G401.6 (cell line): ENCODE data around the gene STK36.
A peak's percentile ranks its signal among the peaks of the same experiment; 100 is the strongest.

Experiments used
- FAIRE-seq: peaks from 2 replicates; lab custom pipeline; 2012; peaks lifted over from hg19 to GRCh38; lab: Jason Lieb, UNC

The STK36 gene, protein sequence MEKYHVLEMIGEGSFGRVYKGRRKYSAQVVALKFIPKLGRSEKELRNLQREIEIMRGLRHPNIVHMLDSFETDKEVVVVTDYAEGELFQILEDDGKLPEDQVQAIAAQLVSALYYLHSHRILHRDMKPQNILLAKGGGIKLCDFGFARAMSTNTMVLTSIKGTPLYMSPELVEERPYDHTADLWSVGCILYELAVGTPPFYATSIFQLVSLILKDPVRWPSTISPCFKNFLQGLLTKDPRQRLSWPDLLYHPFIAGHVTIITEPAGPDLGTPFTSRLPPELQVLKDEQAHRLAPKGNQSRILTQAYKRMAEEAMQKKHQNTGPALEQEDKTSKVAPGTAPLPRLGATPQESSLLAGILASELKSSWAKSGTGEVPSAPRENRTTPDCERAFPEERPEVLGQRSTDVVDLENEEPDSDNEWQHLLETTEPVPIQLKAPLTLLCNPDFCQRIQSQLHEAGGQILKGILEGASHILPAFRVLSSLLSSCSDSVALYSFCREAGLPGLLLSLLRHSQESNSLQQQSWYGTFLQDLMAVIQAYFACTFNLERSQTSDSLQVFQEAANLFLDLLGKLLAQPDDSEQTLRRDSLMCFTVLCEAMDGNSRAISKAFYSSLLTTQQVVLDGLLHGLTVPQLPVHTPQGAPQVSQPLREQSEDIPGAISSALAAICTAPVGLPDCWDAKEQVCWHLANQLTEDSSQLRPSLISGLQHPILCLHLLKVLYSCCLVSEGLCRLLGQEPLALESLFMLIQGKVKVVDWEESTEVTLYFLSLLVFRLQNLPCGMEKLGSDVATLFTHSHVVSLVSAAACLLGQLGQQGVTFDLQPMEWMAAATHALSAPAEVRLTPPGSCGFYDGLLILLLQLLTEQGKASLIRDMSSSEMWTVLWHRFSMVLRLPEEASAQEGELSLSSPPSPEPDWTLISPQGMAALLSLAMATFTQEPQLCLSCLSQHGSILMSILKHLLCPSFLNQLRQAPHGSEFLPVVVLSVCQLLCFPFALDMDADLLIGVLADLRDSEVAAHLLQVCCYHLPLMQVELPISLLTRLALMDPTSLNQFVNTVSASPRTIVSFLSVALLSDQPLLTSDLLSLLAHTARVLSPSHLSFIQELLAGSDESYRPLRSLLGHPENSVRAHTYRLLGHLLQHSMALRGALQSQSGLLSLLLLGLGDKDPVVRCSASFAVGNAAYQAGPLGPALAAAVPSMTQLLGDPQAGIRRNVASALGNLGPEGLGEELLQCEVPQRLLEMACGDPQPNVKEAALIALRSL (N-terminal part only)

DNA sequence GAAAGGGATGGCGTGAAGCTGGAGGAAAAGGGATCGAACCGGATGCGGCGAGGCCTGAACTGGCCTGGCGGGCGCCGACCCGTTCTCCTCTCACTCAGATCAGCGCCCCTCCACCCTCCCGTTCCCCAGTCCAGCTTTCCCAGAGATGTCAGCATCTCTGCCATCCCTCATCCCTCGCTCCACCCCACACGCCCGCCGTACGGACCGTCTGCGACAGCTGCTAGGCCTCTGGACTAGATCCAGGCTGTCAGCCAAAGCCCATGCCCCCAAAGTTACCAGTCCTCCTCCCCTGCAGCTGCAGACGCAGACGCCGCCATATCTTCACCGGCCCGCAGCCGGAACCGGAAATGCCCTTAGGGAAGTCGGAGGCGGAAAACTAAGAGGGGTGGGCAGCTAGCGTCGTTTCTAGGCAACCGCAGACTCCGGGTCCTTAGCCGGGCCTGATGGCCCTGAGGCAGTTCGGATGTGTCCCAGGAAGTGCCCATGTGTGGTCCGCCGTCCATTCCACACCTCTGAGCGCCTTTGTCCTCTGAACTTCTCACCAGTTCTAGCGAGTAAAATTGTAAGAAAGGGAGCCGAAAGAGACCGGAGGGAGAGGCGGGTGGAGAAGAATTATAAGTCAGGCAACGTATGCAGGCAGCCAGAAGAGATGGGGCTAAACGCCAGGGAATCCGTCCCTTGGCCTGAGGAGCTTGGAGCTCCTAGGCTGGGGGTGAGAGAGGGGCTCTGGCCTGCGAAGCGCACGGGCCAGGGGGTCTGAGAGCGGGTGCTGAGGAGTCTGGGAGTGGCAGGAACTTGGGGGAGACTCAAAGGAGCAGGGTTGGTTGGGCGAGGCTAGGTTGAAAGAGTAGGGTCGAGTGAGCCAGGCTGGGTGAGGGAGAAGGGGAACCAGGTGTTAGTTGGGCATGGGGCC is at the start of gene STK36, which contains the start of gene RNF25:
STK36 (plus strand) TSS at position 433 of the 913 bp plus-strand sequence. CDS start 744 bp downstream, outside the sequence.
RNF25 (minus strand) TSS at position 349 of the 913 bp plus-strand sequence; CDS start at position 317, 32 bp downstream.
- FAIRE-seq: peak; percentile 95

DNA sequence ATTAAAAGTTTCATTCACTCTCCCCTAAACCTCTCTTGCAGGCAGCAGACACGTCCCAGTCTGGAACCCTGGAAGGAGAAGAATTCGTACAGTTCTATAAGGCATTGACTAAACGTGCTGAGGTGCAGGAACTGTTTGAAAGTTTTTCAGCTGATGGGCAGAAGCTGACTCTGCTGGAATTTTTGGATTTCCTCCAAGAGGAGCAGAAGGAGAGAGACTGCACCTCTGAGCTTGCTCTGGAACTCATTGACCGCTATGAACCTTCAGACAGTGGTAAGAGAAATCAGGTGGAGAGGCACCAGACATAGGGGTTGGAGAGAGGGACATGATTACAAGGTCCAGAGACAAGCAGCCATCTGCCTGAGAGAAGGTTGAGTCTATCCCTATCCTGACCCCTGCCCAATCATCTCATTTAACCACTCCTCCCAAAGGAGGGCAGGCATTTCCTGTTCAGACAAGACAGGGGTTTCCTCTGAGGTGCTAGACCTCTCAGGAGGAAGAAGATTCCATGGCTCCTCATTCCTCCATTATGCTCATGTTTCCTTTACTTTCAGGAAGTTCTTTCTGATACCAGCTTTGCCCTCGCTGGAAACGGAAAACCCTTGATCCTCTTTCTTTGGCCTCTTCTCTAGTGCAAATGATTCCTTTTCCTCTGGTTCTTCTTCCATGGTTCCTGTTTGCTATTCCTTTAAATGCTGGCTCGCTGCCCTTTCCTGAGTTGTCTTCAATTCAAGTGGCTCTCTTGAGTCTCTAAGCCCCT is 49.1 kb upstream of the STK36 start:
- FAIRE-seq: no peak

DNA sequence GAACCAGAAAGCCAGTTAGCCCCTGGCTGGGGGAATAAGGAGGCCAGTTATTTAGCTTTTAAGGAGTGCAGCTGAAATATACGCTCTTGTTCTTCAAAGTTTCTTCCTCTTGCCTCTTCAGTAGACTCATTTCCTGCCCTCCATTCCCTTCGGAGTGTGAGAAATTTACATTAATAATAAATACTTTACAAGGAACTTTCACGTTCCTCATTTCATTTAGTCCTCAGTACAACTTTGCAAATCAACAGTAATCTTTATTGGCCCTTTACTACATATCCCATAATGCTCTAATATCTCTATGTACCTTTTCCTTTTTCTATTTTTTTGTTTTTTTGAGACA is 48.5 kb upstream of the STK36 start:
- no peak for FAIRE-seq

DNA sequence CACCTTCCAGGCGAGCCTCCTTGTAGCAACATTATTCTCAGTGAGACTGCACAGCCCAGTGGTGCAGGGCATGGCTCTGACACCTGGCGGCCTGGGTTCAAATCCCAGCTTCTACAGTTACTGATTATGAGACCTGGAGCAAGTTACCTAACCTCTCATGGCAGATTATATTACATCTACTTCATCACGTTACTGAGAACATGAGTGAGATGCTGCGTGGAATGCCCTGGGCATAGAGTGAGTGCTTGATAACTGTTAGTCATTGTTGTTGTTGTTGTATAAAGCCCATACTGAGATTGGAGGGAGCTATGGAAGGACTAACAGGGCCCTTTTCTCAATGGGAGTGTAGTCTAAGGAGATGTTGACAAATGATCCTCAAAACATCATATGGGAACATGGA is 45.5 kb upstream of the STK36 start:
- FAIRE-seq: no peak

DNA sequence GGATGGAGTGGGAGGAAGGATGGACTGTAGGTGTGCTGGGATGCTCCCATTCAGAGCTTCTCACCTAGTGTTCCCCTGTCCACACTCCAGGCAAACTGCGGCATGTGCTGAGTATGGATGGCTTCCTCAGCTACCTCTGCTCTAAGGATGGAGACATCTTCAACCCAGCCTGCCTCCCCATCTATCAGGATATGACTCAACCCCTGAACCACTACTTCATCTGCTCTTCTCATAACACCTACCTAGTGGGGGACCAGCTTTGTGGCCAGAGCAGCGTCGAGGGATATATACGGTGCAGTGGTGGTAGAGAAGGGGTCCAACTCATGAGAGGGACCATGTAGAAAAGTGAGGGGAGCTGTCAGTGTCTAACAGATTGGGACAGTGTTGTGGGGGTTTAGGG is 43.9 kb upstream of the STK36 start:
- FAIRE-seq: no peak

DNA sequence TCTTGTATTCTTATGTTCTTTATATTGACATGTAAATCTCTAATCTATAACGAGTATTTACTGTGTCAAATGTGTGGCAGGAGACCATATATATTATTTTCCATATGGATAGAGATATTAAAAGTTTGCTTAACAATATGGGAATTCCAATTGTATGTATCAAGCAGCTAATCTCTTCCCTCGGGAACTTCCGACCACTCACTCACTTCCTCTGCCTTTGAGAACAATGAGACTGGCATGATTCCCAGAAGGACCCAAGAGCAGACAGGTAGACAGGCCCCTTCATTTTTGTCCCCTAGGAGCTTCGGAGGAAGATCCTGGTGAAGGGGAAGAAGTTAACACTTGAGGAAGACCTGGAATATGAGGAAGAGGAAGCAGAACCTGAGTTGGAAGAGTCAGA is 40.0 kb upstream of the STK36 start:
- no peak for FAIRE-seq

DNA sequence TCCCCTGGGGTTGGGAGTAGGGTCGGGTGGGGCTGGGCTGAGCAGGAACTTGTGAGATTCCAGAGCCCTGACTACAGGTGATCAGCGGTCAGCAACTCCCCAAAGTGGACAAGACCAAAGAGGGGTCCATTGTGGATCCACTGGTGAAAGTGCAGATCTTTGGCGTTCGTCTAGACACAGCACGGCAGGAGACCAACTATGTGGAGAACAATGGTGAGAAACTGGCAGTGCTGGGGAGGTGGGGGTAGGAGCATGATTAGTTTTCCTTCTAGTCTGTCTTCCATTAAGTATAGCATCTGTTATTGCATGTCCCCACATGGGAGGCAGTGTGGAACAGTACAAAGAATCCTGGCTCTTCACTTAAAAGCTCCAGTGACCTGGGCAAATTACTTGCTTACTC is 36.2 kb upstream of the STK36 start:
- FAIRE-seq: no peak

DNA sequence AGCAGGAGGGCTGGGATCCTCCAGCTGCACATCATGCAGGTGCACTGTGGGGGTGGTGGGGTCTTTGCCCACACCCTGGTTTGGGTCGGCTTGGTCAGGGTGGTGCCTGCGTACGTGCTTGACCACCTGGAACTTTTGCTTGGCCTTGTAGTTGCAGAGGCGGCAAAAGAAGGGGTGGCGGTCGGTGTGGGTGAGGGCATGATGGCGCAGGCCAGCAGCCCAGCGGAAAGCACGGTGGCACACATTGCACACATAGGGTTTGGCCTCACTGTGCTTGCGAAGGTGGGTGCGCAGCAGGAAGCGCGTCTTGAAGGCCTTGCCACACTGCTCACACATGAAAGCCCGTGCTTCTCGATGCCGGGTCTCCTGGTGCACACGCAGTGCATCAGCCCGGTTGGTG is 33.5 kb upstream of the STK36 start:
- FAIRE-seq: no peak

DNA sequence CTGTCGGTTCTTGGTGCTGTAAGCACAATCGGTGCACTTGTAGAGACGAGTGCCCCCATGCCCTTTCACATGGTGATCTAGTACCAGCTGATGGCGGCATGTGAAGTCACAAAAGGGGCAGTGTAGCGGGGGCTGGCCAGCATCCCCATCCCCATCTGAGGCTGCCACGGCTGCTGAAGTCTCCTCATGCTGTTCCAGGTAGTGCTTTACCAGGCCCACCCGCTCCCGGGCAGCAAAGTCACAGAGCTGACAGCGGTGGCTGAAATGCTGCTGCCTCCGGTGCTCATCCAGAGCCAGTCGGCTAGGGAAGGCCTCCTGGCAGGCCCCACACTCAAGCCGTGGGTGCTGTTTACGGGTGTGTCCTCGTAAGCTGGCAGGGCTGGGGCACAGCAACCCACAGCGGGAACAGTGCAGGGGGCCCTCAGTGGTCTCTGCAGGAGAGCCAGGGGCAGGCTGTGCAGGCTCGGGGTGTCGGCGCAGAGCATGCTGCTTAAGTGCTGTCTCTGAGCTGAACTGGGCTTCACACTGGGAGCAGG is 29.7 kb upstream of the STK36 start:
- FAIRE-seq: no peak

DNA sequence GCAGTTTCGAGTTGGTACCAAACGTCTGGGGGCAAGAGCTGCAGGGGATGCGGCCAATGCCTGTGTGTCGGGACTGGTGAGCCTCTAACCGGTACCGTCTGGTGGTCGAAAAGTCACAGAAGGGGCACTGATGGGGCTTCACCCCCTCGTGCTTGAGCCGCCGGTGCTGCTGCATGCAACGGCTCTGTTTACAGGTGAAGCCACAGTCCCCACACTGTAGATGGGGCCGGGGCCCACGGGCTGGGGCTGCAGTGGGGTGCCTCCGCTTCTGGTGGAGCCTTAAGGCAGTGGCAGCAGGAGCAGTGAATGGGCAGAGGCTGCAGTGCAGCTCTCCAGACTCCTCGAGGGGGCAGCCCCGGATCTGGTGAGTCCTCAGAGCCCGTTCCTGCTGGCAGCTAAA is 29.1 kb upstream of the STK36 start:
- FAIRE-seq: no peak

DNA sequence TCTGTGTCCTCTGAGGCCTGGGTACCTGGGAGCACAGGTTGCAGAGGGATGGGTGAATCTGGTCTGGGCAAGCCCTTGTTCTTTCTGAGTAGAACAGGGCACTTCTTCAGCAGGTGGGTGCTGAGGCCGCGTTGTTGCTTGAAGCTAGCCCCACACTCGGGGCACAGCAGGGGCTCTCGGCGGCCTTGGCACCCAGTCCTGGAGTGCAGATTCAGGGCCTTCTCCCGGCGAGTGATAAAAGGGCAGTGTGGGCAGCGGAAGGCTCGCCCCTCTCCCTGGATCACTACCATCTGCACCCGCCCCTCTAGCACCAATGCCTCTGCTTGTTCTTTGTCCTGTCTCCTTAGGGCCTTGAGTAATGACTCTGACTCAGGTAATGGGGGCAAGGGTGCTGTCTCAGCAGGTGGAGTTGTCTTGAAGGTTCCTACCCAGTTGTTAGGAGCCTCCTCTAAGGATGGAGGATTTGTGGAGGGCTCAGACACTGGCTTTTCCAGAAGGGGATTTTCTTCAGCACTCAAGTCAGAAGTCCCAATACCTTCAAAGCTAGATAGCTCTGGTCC is 28.1 kb upstream of the STK36 start:
- FAIRE-seq: no peak

DNA sequence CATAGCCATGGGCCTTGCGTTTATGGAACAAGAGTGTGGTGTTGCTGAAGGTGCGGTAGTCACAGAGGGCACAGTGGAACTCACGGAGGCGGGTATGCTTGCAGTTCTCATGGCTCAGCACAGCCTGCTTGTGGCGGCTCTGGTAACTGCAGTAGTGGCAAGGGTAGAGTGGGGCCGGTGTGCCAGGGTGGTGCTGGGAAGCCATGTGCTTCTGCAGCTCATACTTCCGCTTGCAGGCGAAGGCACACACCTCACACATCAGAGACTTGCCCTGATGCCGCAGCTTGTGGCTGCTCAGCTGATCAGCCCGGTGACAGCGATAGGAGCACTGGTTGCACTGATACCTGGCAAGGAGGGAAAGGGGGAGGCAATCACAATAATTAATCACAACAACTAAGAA is 27.2 kb upstream of the STK36 start:
- no peak for FAIRE-seq

DNA sequence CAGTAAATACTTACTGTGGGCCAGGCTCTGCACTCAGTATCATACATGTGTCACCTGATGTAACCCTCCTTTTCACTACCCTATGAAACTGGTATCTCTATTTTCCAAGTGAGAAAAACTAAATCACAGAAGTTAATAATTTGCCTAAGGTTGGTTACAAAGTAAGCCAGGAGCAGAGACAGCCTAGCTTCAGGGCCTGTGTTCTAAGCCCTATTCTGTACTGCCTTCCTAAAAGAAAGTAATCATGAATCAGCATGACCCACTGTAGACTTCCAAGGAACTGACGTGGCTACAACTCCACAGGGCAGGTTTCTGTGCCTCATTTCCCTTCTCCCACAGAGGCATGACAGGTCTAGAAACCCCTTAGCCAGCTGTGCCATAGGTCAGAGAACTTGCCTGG is 26.8 kb upstream of the STK36 start:
- no peak for FAIRE-seq

DNA sequence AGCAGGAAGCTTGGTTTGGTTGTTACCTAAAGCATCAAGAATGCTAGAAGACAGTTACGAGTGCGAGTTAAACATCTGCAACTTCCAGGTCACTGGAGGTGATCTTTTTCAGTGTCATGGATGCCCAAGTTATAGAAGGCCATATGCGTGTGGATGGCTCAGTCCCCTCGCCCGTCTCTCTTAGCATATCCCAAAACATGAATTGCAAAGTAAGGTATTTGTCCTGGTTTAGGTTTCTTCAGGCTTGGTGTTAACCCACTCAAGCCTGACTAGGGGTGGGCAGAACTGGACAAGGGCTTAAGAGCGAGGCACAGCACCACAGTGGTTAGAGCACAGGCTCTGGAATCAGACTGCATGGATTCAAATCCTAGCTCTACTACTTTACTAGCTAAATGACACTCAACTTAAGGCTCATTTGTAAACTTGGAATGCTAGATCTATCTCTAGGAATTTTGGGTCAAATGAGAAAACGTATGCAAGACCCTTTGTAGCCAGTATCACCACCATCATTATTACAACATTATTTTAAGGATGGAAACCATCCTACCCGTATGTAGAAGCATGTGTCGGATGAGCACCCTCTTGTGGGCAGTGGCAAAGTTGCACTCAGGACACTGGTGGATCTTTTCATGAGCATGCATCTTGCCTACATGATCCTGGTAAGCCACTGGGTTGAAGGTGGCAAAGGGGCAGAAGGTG is 23.6 kb upstream of the STK36 start:
- peak; percentile 90 for FAIRE-seq

DNA sequence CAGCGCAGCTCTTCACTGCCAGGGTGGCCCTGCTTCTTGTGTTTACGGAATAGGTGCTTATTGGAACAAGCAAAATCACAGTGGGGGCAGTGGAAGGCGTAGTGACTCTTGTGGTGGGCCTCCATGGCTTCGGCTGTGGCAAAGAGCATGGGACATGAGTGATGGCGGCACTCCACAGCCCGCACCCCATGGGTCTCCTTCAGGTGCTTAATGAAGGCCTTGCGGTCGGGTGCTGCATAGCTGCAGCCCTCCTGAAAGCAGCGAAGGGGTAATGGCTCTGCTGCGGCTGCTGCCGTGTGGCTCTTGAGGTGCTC is 23.1 kb upstream of the STK36 start:
- no peak for FAIRE-seq

DNA sequence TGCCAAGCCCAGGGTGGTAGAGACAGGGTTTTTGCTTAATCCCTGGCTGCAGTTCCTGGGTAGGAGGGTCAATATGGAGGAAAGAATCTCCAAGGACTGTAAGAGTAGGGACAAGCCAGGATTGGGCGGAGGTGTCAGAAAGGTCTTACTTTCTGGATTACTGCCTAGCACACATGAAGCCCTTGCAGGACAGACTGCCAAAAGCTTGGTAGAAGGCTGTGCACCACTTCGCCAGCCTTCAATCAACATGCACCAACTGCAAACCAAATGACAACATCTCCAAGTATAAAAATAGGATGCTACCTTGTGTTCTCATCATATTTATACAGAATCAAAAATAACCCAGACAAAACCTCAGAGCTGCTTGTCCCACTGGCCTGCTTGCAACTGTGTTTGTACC is 16.1 kb upstream of the STK36 start:
- FAIRE-seq: no peak

DNA sequence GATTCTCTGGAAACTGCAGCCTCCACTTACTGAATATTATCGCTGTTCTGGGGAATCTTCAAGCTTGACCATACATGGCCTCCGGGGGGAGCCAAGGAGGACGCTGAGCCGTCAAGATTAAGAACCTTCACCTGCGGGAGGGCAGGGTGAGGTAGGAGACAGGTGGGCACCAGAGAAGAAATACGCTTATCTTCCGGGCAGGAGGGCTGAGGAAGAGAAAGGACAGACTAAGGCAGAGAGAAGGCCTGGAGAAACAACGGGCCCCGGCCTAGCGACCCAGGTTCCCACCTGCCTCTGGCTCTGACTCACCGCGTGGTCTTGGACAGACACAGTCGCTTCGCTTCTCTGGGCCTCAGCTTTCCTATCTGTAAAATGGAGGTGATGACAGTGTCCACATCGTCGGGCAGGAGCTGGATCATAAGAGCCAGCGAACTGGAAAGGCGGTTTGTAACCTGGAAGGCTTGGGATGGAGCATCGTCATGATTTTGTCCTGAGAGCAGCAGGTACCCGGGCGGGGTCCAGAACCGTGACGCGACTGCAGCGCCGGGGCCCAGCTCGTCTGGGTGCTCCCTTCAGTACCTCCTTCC is 13.1 kb upstream of the STK36 start:
- FAIRE-seq: peak; percentile 25

DNA sequence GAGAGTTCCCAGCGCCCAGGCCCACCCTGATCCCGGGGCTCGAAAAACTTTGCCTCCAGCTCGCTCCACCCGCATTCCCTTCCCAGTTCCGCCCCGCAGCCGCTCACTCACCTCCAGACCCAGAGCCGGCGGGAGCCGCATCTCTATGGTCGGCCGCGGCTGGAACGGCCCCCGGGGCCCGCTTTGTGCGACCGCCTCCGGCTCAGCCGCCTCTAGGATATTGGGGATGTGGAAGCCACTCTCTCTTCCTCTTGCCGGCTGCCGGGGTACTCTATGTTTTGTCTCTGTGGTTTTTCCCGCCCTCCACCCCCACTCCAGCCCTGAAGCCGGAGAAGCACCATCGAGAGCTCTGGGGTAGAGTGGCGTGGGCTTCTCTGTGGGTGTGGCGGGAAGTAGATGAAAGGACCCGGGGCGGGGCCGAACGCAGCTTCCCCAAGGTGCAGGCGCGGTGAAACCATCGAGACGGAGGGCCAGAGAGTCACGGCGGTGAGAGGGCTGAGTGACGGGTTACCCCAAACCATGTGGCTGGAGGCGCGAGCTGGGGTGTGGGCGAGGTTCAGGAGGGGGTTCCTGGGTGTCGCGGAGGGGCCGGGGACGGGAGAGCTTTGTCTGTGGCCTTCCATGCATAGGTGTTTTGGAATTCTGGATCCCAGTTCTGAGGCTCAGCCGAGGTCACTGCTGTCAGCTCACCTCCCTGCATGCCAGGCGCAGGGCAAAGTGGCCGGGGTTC is 12.5 kb upstream of the STK36 start, which contains the start of the genes BCS1L and ZNF142:
BCS1L (plus strand) TSS at position 426 of the 730 bp plus-strand sequence. CDS start 1,305 bp downstream, outside the sequence.
ZNF142 (minus strand) TSS at position 366 of the 730 bp plus-strand sequence. CDS start 3,194 bp downstream, outside the sequence.
- FAIRE-seq: peak; percentile 95
